Breast epithelium (tissue), 3 donors: ENCODE data around the gene MDN1.

Experiments used
- CTCF ChIP-seq, 3 donors: fragments of 450-650 bp; IDR thresholded peaks; one replicate each; pipeline ENCODE4 v1.5.1; 2016 to 2017; ENCODE audit warnings: antibody characterized with exemption in 3 of 3, mild to moderate bottlenecking in 3 of 3, moderate library complexity in 3 of 3
- POLR2A ChIP-seq: fragments of 450-650 bp; IDR thresholded peaks from one replicate; pipeline ENCODE4 v1.6.1; 2016; ENCODE audit warnings: antibody characterized with exemption, mild to moderate bottlenecking, moderate library complexity
- POLR2AphosphoS5 ChIP-seq, 3 donors: sonication (generic); formaldehyde crosslinking; IDR thresholded peaks; one replicate each; pipeline ENCODE4 v1.6.1; 2017; ENCODE audit warnings: antibody characterized with exemption in 3 of 3

DNA sequence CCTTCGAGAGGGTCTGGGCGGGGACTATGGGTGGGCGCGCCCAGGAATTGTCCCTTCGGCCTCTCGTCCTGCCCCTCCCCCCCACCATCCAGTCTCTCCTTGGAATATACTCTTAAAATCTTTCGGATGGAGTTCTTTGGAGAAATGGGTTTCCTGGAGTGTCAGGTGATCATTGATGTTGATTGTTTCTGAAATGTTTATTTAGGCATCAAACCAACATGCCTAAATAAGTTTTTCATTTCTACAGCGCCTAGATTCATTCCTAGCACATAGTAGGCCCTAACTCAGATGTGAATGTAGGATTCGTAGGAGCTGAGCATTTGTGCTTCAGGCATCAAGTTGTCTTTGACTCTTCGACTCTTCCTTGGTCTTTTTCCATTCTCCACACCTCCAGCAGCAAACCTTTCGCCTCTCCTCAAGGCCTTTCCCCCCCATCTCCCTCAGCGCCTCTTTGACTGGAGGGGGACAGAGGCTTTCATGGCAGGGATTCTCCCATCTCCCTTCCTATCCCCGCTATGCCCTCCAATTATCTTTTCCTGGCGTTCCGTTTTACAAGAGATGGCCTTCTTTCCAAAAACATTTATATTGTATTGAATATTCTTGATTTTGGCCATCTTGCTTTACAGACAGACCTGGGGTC, 10.7 kb upstream of the MDN1 start:
- TF ChIP-seq CTCF (IDR thresholded peaks at IDR 0.05) (no peak), POLR2AphosphoS5 (IDR thresholded peaks at IDR 0.05) (no peak), POLR2A (no peak)
